ENCODE results near the gene SLITRK4. TPM values are rescaled to one million over a fixed set of nuclear protein-coding genes. Genes with fewer than 3 reads are reported as not detected.

Gene SLITRK4
- total and polyA plus RNA-seq, 2 donors from 2014 or later: 2.8 to 6.0 TPM

DNA sequence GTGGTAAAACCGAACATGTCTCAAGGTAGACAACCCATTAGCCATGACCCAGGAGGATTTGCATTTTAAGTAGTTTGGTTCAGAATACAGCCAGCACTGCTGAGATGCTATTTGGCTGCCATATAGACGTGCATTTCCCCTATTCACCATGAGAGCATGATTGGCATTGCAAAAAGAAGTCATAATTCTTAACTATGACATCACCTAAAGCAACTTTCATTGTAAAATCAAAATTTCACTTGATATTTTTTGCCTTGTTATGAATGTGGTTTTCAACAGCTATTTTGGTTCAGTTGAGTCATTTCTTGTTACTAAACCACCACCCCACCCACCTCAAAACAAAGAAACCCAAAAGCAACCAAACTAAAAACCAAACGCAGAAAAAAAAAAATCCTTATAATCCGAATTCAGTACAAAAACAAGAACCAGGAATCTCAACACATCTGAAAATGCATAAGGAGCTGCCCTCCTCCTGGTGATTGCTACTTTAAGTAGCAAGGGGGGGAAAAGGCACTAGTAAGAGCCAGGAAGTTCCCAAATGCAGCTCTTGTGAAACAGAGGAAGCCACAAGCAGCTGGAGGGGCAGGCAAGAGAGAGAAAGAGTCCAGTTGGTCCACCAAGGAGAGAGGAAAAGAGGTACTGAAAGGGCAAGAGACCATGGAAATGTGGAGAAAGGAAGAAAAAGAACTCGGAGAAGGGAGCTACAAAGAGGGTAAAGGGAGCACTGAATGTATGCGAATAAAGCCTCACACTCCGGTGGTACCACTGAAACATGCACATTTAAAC lies 3.1 kb downstream of the SLITRK4 start:
- intact Hi-C loops (cut with DNase I): no loop called here
- FAIRE-seq (no peak), DNase-seq (peak in 2 of 5 donors; percentile 19 to 38)
- peak overlapping the region; percentile 11 to 49 (median 18) for H3K4me3 ChIP-seq (ENCODE audit: low read length in 3 of 3)
- no peaks in the 10 kb centered on the region for H3K36me3 ChIP-seq (ENCODE audit: control insufficient read depth in 2 of 3, insufficient read depth in 3 of 3, low read length in 3 of 3)
- H3K4me1 ChIP-seq (ENCODE audit: control insufficient read depth in 2 of 3, insufficient read depth in 2 of 3, low read depth in 1 of 3, low read length in 3 of 3): no peaks in the 10 kb centered on the region
- no peak overlapping the region for H3K27ac ChIP-seq (ENCODE audit: low read depth in 2 of 2, low read length in 2 of 2)
- peaks cover 2% of the 10 kb centered on the region for H3K27me3 ChIP-seq (ENCODE audit: control insufficient read depth, insufficient read depth, low read length)
- TF ChIP-seq, protein P1, sequence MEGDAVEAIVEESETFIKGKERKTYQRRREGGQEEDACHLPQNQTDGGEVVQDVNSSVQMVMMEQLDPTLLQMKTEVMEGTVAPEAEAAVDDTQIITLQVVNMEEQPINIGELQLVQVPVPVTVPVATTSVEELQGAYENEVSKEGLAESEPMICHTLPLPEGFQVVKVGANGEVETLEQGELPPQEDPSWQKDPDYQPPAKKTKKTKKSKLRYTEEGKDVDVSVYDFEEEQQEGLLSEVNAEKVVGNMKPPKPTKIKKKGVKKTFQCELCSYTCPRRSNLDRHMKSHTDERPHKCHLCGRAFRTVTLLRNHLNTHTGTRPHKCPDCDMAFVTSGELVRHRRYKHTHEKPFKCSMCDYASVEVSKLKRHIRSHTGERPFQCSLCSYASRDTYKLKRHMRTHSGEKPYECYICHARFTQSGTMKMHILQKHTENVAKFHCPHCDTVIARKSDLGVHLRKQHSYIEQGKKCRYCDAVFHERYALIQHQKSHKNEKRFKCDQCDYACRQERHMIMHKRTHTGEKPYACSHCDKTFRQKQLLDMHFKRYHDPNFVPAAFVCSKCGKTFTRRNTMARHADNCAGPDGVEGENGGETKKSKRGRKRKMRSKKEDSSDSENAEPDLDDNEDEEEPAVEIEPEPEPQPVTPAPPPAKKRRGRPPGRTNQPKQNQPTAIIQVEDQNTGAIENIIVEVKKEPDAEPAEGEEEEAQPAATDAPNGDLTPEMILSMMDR (IDR thresholded peaks at IDR 0.05; ENCODE audit: borderline replicate concordance, extremely low read depth, insufficient read depth): no peak
- no peaks in the 10 kb centered on the region for H3K9me3 ChIP-seq (ENCODE audit: control insufficient read depth in 2 of 3, insufficient read depth in 1 of 3, low read length in 3 of 3)
- peak overlapping the region in 1 of 3 donors; percentile 15 for H3K9ac ChIP-seq (ENCODE audit: low read length in 3 of 3)

DNA sequence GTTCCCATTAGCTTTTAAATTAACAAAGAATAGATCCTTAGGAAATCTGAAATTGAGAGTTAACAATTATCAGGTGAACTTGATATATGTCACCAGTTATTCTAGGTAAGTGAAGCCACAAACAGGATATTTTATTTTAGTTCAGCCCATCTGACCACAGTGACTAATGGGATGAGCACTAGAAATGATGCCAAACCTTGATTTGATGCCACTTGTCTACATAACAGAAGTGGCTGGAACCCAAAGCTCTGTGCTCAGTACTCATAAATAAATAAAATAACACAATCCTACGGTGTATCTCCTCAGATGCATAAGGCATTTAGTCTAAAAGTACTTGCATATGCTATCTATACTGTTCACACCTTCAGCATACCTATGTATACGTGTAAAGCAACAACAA lies 12.2 kb downstream of the SLITRK4 start:
- Histone ChIP-seq H3K9ac (ENCODE audit: low read length in 3 of 3) (no peak overlapping the region), H3K36me3 (ENCODE audit: control insufficient read depth in 2 of 3, insufficient read depth in 3 of 3, low read length in 3 of 3) (no peaks in the 10 kb centered on the region), H3K9me3 (ENCODE audit: control insufficient read depth in 2 of 3, insufficient read depth in 1 of 3, low read length in 3 of 3) (no peaks in the 10 kb centered on the region), H3K27me3 (ENCODE audit: control insufficient read depth, insufficient read depth, low read length) (no peaks in the 10 kb centered on the region), H3K4me3 (ENCODE audit: low read length in 3 of 3) (no peak overlapping the region), H3K4me1 (ENCODE audit: control insufficient read depth in 2 of 3, insufficient read depth in 2 of 3, low read depth in 1 of 3, low read length in 3 of 3) (no peaks in the 10 kb centered on the region), H3K27ac (ENCODE audit: low read depth in 2 of 2, low read length in 2 of 2) (no peak overlapping the region)
- TF ChIP-seq, protein P1 (IDR thresholded peaks at IDR 0.05; ENCODE audit: borderline replicate concordance, extremely low read depth, insufficient read depth): no peak
- FAIRE-seq (no peak), DNase-seq (no peak)
- intact Hi-C loops (cut with DNase I): no loop called here

DNA sequence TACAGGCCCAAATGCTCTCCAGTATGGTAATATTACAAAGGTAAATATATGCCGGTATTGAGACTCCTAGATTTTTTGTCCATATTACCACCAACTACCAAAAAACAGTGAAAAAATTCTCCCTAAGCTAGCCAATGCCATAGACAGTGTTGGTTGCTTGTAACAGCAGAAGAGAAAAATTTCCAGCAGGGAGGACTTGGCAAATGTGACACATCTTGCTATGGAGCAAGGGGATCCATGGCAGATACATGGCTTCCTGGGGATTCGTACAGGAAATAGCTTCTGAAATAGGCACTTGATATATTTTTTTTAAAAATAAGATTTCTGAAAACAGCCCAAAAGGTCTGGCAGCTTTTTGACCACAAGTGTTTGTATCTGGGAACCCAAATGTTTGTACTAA lies 14.6 kb downstream of the SLITRK4 start:
- H3K4me1 ChIP-seq (ENCODE audit: control insufficient read depth in 2 of 3, insufficient read depth in 2 of 3, low read depth in 1 of 3, low read length in 3 of 3): no peaks in the 10 kb centered on the region
- H3K27me3 ChIP-seq (ENCODE audit: control insufficient read depth, insufficient read depth, low read length): no peaks in the 10 kb centered on the region
- no peak overlapping the region for H3K4me3 ChIP-seq (ENCODE audit: low read length in 3 of 3)
- H3K27ac ChIP-seq (ENCODE audit: low read depth in 2 of 2, low read length in 2 of 2): no peak overlapping the region
- TF ChIP-seq, protein P1 (IDR thresholded peaks at IDR 0.05; ENCODE audit: borderline replicate concordance, extremely low read depth, insufficient read depth): no peak
- no peak for DNase-seq
- intact Hi-C loops (cut with DNase I): no loop called here
- H3K36me3 ChIP-seq (ENCODE audit: control insufficient read depth in 2 of 3, insufficient read depth in 3 of 3, low read length in 3 of 3): no peaks in the 10 kb centered on the region
- H3K9me3 ChIP-seq (ENCODE audit: control insufficient read depth in 2 of 3, insufficient read depth in 1 of 3, low read length in 3 of 3): no peaks in the 10 kb centered on the region
- H3K9ac ChIP-seq (ENCODE audit: low read length in 3 of 3): no peak overlapping the region
- FAIRE-seq: no peak

All from kidney (tissue), 14 donors.